HepG2 (cell line): ENCODE data around the gene SORD. TPM values are rescaled to one million over a fixed set of nuclear protein-coding genes. Genes with fewer than 3 reads are reported as not detected.

Source experiments
- ATAC-seq: fragments of 200-7000 bp; cut with Tn5 transposase; 3 replicates; pipeline ENCODE4 v1.9.1; 2020; ENCODE audit warnings: mild to moderate bottlenecking, moderate library complexity
- BruUV-seq: library from RNA; stranded (reverse); fragments of 400-500 nt; replicated peaks from 2 replicates; lab custom pipeline; 2021; lab: Mats Ljungman, UMichigan
- CTCF ChIA-PET: fragments of 300-600 bp; formaldehyde crosslinking; extraction: SDS; loops from one replicate; lab custom pipeline; 2021; ENCODE audit warnings: low total read pairs, inconsistent platforms, low intra/inter-chr PET ratio; lab: Yijun Ruan, JAX
- POLR2A ChIA-PET: fragments of 350-600 bp; sonication (Branson Sonifier 250); formaldehyde crosslinking; loops from one replicate; lab custom pipeline; 2020; ENCODE audit warnings: antibody characterized with exemption, inconsistent platforms; lab: Yijun Ruan, JAX
- DNase-seq: peaks from one replicate; pipeline ENCODE4 v3.0.0-alpha.2; 2015; ENCODE audit warnings: low spot score
- FAIRE-seq: peaks from 3 replicates; lab custom pipeline; 2011; peaks lifted over from hg19 to GRCh38; lab: Jason Lieb, UNC
- H2AFZ ChIP-seq: one replicate; pipeline ENCODE4 v1.6.1; 2011; ENCODE audit warnings: low read length, inconsistent platforms
- H3K27ac ChIP-seq: fragments of 300-600 bp; 3 replicates; pipeline ENCODE4 v1.8.0; 2011; ENCODE audit warnings: mixed run types, mild to moderate bottlenecking, mixed read lengths, low read length, inconsistent platforms; ENCODE audit not compliant: insufficient read depth; ENCODE audit errors: extremely low read length
- H3K27me3 ChIP-seq, 2 experiments: fragments of 200-600 bp in 1 of 2; 2 replicates in 1 of 2; 3 replicates in 1 of 2; pipeline versions ENCODE4 v1.6.0 to v1.8.0; 2011; ENCODE audit warnings: low read length in 2 of 2, mild to moderate bottlenecking in 2 of 2, moderate library complexity in 2 of 2, inconsistent platforms in 1 of 2; ENCODE audit not compliant: insufficient read depth in 2 of 2, control insufficient read depth in 1 of 2
- H3K36me3 ChIP-seq, 2 experiments: fragments of 200-600 bp in 1 of 2; replicated peaks in 1 of 2; 2 replicates in 1 of 2; 3 replicates in 1 of 2; pipeline versions ENCODE4 v1.5.1 to v1.8.0; 2011; ENCODE audit warnings: low read length in 2 of 2, inconsistent platforms in 1 of 2; ENCODE audit not compliant: insufficient read depth in 2 of 2, control insufficient read depth in 1 of 2
- H3K4me1 ChIP-seq: 2 replicates; pipeline ENCODE4 v1.5.1; 2012; ENCODE audit warnings: low read length, inconsistent platforms; ENCODE audit not compliant: insufficient read depth
- H3K4me2 ChIP-seq: 2 replicates; pipeline ENCODE4 v1.6.0; 2011; ENCODE audit warnings: low read depth, low read length, inconsistent platforms
- H3K4me3 ChIP-seq, 3 experiments: fragments of 200-600 bp in 1 of 3; sonication (generic), shearing (Covaris generic) in 1 of 3; replicated peaks in 1 of 3; 2 replicates each; pipeline ENCODE4 v1.5.1; 2011 to 2016; ENCODE audit warnings: low read length in 3 of 3, inconsistent platforms in 2 of 3, low read depth in 2 of 3, mild to moderate bottlenecking in 2 of 3, control low read depth in 1 of 3, mixed read lengths in 1 of 3; ENCODE audit not compliant: insufficient read depth in 1 of 3
- H3K79me2 ChIP-seq: one replicate; pipeline ENCODE4 v1.6.1; 2011; ENCODE audit warnings: low read length, inconsistent platforms; ENCODE audit not compliant: insufficient read depth
- H3K9ac ChIP-seq: 2 replicates; pipeline ENCODE4 v1.6.0; 2011; ENCODE audit warnings: mild to moderate bottlenecking, low read depth, low read length, inconsistent platforms; ENCODE audit not compliant: insufficient read depth
- H3K9me3 ChIP-seq: 2 replicates; pipeline ENCODE4 v1.5.1; 2012; ENCODE audit warnings: mild to moderate bottlenecking, low read length
- H4K20me1 ChIP-seq: 2 replicates; pipeline ENCODE4 v1.6.0; 2011; ENCODE audit warnings: inconsistent platforms, mild to moderate bottlenecking, low read length, moderate library complexity; ENCODE audit not compliant: insufficient read depth
- KLF12 ChIP-seq: sonication (generic); formaldehyde crosslinking; IDR thresholded peaks from 2 replicates; pipeline ENCODE4 v1.4.0; 2020; ENCODE audit warnings: missing genetic modification reagents, borderline replicate concordance
- MTA1 ChIP-seq: sonication (generic); formaldehyde crosslinking; IDR thresholded peaks from 2 replicates; pipeline ENCODE4 v1.4.0; 2020; ENCODE audit warnings: missing genetic modification reagents, mild to moderate bottlenecking, borderline replicate concordance
- SMYD3 ChIP-seq: sonication (generic); formaldehyde crosslinking; IDR thresholded peaks from 2 replicates; pipeline ENCODE4 v1.8.1; 2023; ENCODE audit warnings: mild to moderate bottlenecking, missing genetic modification reagents
- SRSF9 ChIP-seq: fragments of 200-400 bp; formaldehyde crosslinking; IDR thresholded peaks from 2 replicates; pipeline ENCODE4 v1.6.1; 2018; ENCODE audit warnings: borderline replicate concordance, mild to moderate bottlenecking, low read depth, low read length; ENCODE audit not compliant: insufficient read depth, poor library complexity, severe bottlenecking
- TCF12 ChIP-seq, 2 experiments: fragments of 450-650 bp in 1 of 2; sonication (generic) in 1 of 2; formaldehyde crosslinking in 1 of 2; IDR thresholded peaks; 2 replicates each; pipeline versions ENCODE4 v1.6.1 to v1.8.0; 2017 to 2022; ENCODE audit warnings: antibody characterized with exemption in 1 of 2, mild to moderate bottlenecking in 1 of 2, missing genetic modification reagents in 1 of 2, moderate library complexity in 1 of 2
- TGIF2 ChIP-seq: IDR thresholded peaks from 2 replicates; pipeline ENCODE4 v1.6.1; 2016; ENCODE audit warnings: control low read depth, missing compliant biosample characterization
- ZNF34 ChIP-seq: sonication (generic); formaldehyde crosslinking; IDR thresholded peaks from 2 replicates; pipeline ENCODE4 v1.4.0; 2020; ENCODE audit warnings: mild to moderate bottlenecking, missing genetic modification reagents, borderline replicate concordance
- ZNF883 ChIP-seq: sonication (generic); formaldehyde crosslinking; IDR thresholded peaks from 2 replicates; pipeline ENCODE4 v1.5.1; 2020; ENCODE audit warnings: mild to moderate bottlenecking, missing genetic modification reagents; ENCODE audit errors: not compliant biosample characterization
- WGBS: methylation state at CpG from one replicate; pipeline ENCODE4 v1.1.6; 2017; ENCODE audit warnings: low lambda C conversion rate; 5-methylcytosine and 5-hydroxymethylcytosine counted together
- in situ Hi-C: cut with HindIII; loops from 2 replicates; pipeline ENCODE4 v1.10.0; 2017; ENCODE audit warnings: low pct_unique_long_range_greater_than_20kb; ENCODE audit not compliant: extremely low pct_ligation_motif_present
- intact Hi-C: fragments of 100-400 bp; cut with micrococcal nuclease; formaldehyde crosslinking; loops from one replicate; pipeline ENCODE4 v1.10.0; 2022; ENCODE audit not compliant: unreplicated experiment
- polyA plus RNA-seq, 8 experiments: library from polyadenylated mRNA; depleted of rRNA in 3 of 8; stranded (reverse) in 7 of 8; unstranded in 1 of 8; fragments of >200 nt; fragmentation: Illumina TruSeq in 4 of 8; extraction: Trizol in 4 of 8; gene quantifications; 2 replicates each; pipeline versions ENCODE4 v1.2.1 to v1.2.3, GENCODE V29; 2011 to 2016; ENCODE audit warnings: low read depth in 4 of 8, missing spikeins in 1 of 8, mixed read lengths in 1 of 8; ENCODE audit not compliant: insufficient read depth in 1 of 8
- total RNA-seq, 5 experiments: library from RNA; depleted of rRNA; stranded (reverse); fragments of >200 nt; fragmentation: Illumina TruSeq; extraction: Trizol; gene quantifications; 2 replicates each; pipeline ENCODE4 v1.2.3, GENCODE V29; 2016; ENCODE audit warnings: low read depth in 1 of 5
- TF ChIP-seq, protein P1 (sequence below): sonication (generic); formaldehyde crosslinking; IDR thresholded peaks from 2 replicates; pipeline ENCODE4 v1.5.0; 2020; ENCODE audit warnings: mild to moderate bottlenecking, missing genetic modification reagents
- TF ChIP-seq, protein P2 (sequence below): sonication (generic); formaldehyde crosslinking; IDR thresholded peaks from 2 replicates; pipeline ENCODE4 v1.5.1; 2020; ENCODE audit warnings: missing genetic modification reagents, mild to moderate bottlenecking, borderline replicate concordance
- TF ChIP-seq, protein P3 (sequence below): sonication (generic); formaldehyde crosslinking; IDR thresholded peaks from 2 replicates; pipeline ENCODE4 v1.4.0; 2020; ENCODE audit warnings: mild to moderate bottlenecking, missing genetic modification reagents
- TF ChIP-seq, protein P4 (sequence below): sonication (generic); formaldehyde crosslinking; IDR thresholded peaks from 2 replicates; pipeline ENCODE4 v1.4.0; 2020; ENCODE audit warnings: mild to moderate bottlenecking, missing genetic modification reagents
- TF ChIP-seq, protein P5 (sequence below): sonication (generic); formaldehyde crosslinking; IDR thresholded peaks from 2 replicates; pipeline ENCODE4 v1.4.0; 2020; ENCODE audit warnings: mild to moderate bottlenecking, missing genetic modification reagents

The SORD gene
- total and polyA plus RNA-seq, 2 of the 13 experiments (the other 11 are each of a cell fraction or from before 2014, with no cell fraction given): 59.1 to 95.3 TPM

DNA sequence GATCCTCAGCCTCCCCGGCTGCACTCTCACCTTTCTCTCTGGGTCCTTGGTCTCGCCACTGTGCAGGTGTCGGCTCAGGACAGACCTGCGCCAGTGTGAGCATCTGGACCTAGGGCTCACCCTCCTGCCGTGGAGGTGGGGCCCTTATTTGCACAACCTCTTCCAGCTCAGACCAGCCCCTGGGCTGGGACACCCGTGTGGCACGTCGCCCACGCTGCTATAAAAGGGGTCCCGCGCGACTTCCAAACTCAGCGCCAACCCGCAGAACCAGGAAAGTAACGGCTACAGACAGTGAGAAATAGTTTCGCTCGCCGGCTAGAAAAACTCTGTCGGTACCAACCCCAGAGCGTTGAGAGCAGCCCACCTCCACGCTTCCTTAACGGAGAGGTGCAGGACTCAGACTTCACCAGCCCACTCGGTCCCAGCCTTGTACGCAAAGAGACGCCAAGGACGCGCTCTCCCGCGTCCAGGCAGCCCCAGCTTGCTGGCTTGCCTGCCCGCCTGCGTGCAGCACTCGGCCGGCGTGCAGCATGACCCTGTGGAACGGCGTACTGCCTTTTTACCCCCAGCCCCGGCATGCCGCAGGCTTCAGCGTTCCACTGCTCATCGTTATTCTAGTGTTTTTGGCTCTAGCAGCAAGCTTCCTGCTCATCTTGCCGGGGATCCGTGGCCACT, 91.2 kb downstream of the SORD start, which contains the start of the genes DUOX2 and DUOXA2:
DUOX2 (minus strand) TSS at position 97 of the 675 bp plus-strand sequence. CDS start 761 bp downstream, outside the sequence.
DUOXA2 (plus strand) TSS at position 251 of the 675 bp plus-strand sequence; CDS start at position 531, 280 bp downstream.
- no peak within 1 kb of the TSS for H3K9ac ChIP-seq
- peak within 1 kb of the TSS; percentile 27 for H2AFZ ChIP-seq
- in situ Hi-C loops (no loop called here), intact Hi-C loops (no loop called here)
- FAIRE-seq: no peak
- no peaks in the 10 kb centered on the region for H3K9me3 ChIP-seq
- no peak for DNase-seq
- H3K79me2 ChIP-seq: no peaks in the 10 kb centered on the region
- no peak within 1 kb of the TSS for H3K27ac ChIP-seq
- peaks cover 13 to 57% of the 10 kb centered on the region in 2 experiments for H3K27me3 ChIP-seq
- BruUV-seq: no TSS peak
- no peaks in the 10 kb centered on the region for H4K20me1 ChIP-seq
- WGBS: 7% methylated on average over 20 of the region's 42 CpGs
- CTCF ChIA-PET: no interaction called here
- ATAC-seq: peak; percentile 29
- POLR2A ChIA-PET: no interaction called here
- peak within 1 kb of the TSS; percentile 4 to 61 (median 27); a peak in 3 of 6 replicates for H3K4me3 ChIP-seq
- H3K4me1 ChIP-seq: peaks cover 25% of the 10 kb centered on the region
- peak within 1 kb of the TSS; percentile 78 for H3K4me2 ChIP-seq
- H3K36me3 ChIP-seq: no peaks in the 10 kb centered on the region
- TF ChIP-seq SMYD3 (CRISPR knock-in tag) (no peak), ZNF883 (CRISPR knock-in tag) (no peak), MTA1 (CRISPR knock-in tag) (0 out of 2 replicates have a peak, but pooled peaks have one; percentile 26), TGIF2 (CRISPR knock-in tag) (no peak), TCF12 (IDR thresholded peaks at IDR 0.05) (no peak), TCF12 (CRISPR knock-in tag; IDR thresholded peaks at IDR 0.05) (no peak), KLF12 (CRISPR knock-in tag) (no peak), ZNF34 (CRISPR knock-in tag) (no peak), SRSF9 (no peak)
- TF ChIP-seq, protein P1, sequence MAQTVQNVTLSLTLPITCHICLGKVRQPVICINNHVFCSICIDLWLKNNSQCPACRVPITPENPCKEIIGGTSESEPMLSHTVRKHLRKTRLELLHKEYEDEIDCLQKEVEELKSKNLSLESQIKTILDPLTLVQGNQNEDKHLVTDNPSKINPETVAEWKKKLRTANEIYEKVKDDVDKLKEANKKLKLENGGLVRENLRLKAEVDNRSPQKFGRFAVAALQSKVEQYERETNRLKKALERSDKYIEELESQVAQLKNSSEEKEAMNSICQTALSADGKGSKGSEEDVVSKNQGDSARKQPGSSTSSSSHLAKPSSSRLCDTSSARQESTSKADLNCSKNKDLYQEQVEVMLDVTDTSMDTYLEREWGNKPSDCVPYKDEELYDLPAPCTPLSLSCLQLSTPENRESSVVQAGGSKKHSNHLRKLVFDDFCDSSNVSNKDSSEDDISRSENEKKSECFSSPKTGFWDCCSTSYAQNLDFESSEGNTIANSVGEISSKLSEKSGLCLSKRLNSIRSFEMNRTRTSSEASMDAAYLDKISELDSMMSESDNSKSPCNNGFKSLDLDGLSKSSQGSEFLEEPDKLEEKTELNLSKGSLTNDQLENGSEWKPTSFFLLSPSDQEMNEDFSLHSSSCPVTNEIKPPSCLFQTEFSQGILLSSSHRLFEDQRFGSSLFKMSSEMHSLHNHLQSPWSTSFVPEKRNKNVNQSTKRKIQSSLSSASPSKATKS (CRISPR knock-in tag): no peak
- TF ChIP-seq, protein P2, sequence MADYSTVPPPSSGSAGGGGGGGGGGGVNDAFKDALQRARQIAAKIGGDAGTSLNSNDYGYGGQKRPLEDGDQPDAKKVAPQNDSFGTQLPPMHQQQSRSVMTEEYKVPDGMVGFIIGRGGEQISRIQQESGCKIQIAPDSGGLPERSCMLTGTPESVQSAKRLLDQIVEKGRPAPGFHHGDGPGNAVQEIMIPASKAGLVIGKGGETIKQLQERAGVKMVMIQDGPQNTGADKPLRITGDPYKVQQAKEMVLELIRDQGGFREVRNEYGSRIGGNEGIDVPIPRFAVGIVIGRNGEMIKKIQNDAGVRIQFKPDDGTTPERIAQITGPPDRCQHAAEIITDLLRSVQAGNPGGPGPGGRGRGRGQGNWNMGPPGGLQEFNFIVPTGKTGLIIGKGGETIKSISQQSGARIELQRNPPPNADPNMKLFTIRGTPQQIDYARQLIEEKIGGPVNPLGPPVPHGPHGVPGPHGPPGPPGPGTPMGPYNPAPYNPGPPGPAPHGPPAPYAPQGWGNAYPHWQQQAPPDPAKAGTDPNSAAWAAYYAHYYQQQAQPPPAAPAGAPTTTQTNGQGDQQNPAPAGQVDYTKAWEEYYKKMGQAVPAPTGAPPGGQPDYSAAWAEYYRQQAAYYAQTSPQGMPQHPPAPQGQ (CRISPR knock-in tag): no peak
- TF ChIP-seq, protein P3, sequence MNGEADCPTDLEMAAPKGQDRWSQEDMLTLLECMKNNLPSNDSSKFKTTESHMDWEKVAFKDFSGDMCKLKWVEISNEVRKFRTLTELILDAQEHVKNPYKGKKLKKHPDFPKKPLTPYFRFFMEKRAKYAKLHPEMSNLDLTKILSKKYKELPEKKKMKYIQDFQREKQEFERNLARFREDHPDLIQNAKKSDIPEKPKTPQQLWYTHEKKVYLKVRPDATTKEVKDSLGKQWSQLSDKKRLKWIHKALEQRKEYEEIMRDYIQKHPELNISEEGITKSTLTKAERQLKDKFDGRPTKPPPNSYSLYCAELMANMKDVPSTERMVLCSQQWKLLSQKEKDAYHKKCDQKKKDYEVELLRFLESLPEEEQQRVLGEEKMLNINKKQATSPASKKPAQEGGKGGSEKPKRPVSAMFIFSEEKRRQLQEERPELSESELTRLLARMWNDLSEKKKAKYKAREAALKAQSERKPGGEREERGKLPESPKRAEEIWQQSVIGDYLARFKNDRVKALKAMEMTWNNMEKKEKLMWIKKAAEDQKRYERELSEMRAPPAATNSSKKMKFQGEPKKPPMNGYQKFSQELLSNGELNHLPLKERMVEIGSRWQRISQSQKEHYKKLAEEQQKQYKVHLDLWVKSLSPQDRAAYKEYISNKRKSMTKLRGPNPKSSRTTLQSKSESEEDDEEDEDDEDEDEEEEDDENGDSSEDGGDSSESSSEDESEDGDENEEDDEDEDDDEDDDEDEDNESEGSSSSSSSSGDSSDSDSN (CRISPR knock-in tag): peak; percentile 80
- TF ChIP-seq, protein P4, sequence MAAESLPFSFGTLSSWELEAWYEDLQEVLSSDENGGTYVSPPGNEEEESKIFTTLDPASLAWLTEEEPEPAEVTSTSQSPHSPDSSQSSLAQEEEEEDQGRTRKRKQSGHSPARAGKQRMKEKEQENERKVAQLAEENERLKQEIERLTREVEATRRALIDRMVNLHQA (CRISPR knock-in tag): no peak
- TF ChIP-seq, protein P5, sequence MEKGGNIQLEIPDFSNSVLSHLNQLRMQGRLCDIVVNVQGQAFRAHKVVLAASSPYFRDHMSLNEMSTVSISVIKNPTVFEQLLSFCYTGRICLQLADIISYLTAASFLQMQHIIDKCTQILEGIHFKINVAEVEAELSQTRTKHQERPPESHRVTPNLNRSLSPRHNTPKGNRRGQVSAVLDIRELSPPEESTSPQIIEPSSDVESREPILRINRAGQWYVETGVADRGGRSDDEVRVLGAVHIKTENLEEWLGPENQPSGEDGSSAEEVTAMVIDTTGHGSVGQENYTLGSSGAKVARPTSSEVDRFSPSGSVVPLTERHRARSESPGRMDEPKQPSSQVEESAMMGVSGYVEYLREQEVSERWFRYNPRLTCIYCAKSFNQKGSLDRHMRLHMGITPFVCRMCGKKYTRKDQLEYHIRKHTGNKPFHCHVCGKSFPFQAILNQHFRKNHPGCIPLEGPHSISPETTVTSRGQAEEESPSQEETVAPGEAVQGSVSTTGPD (CRISPR knock-in tag): no peak
